HFFc6 (cell line): ENCODE data around the gene C3orf20. TPM values are rescaled to one million over a fixed set of nuclear protein-coding genes. Genes with fewer than 3 reads are reported as not detected.

Experiments
- DNase-seq: peaks from one replicate; pipeline ENCODE4 v3.0.0-alpha.2; 2018
- H3K27ac Mint-ChIP-seq: 2 replicates; pipeline ENCODE4 v1.8.0; 2020; ENCODE audit warnings: mild to moderate bottlenecking, mixed read lengths
- H3K27me3 Mint-ChIP-seq: 2 replicates; pipeline ENCODE4 v1.8.0; 2021; ENCODE audit warnings: mild to moderate bottlenecking, moderate library complexity, mixed read lengths; ENCODE audit not compliant: insufficient read depth
- H3K36me3 Mint-ChIP-seq: 2 replicates; pipeline ENCODE4 v1.8.0; 2021; ENCODE audit warnings: low read depth, mixed read lengths
- H3K4me1 Mint-ChIP-seq: 2 replicates; pipeline ENCODE4 v1.8.0; 2020; ENCODE audit warnings: low read depth, mixed read lengths
- H3K4me3 Mint-ChIP-seq: 2 replicates; pipeline ENCODE4 v1.8.0; 2020; ENCODE audit warnings: mild to moderate bottlenecking, moderate library complexity, mixed read lengths
- H3K9me3 Mint-ChIP-seq: 2 replicates; pipeline ENCODE4 v1.8.0; 2020; ENCODE audit warnings: mild to moderate bottlenecking, mixed read lengths
- total RNA-seq, 6 experiments: library from RNA; stranded (reverse); fragmentation: NEBNext Ultra II Directional; extraction: Animal tissue kit (Norgen Biotek cat#: 25700); gene quantifications; 2 replicates in 1 of 6; 3 replicates in 5 of 6; pipeline ENCODE4 v1.2.3, GENCODE V29; 2021
- TF ChIP-seq, protein P1 (sequence below): fragments of 200-600 bp; sonication (generic); IDR thresholded peaks from 2 replicates; pipeline ENCODE4 v1.5.0; 2021; ENCODE audit warnings: antibody characterized with exemption, mild to moderate bottlenecking

C3orf20 gene
- total RNA-seq, 6 experiments from 2014 or later: not detected

DNA sequence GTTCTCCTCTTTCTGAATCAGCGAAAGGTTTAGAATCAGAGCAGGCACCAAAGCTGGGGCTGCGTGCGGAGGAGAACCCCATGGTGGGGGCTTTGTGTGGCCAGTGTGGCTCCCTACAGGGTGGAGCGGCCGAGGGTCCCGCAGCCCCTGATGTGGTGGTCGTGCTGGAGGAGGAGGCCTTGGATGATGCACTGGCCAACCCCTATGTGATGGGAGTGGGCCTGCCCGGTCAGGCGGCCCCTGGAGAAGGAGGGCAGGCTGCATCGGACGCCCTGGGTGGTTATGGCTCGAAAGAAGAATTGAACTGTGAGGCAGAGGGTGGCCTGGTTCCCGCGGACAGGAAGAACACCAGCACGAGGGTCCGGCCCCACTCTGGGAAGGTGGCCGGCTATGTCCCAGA is 145.2 kb downstream of the C3orf20 start:
- TF ChIP-seq, protein P1, sequence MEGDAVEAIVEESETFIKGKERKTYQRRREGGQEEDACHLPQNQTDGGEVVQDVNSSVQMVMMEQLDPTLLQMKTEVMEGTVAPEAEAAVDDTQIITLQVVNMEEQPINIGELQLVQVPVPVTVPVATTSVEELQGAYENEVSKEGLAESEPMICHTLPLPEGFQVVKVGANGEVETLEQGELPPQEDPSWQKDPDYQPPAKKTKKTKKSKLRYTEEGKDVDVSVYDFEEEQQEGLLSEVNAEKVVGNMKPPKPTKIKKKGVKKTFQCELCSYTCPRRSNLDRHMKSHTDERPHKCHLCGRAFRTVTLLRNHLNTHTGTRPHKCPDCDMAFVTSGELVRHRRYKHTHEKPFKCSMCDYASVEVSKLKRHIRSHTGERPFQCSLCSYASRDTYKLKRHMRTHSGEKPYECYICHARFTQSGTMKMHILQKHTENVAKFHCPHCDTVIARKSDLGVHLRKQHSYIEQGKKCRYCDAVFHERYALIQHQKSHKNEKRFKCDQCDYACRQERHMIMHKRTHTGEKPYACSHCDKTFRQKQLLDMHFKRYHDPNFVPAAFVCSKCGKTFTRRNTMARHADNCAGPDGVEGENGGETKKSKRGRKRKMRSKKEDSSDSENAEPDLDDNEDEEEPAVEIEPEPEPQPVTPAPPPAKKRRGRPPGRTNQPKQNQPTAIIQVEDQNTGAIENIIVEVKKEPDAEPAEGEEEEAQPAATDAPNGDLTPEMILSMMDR: no peak
- Mint-ChIP-seq H3K27ac (no peak overlapping the region), H3K4me1 (no peaks in the 10 kb centered on the region), H3K27me3 (peaks cover 37% of the 10 kb centered on the region), H3K36me3 (no peaks in the 10 kb centered on the region), H3K9me3 (no peaks in the 10 kb centered on the region), H3K4me3 (no peak overlapping the region)
- no peak for DNase-seq

DNA sequence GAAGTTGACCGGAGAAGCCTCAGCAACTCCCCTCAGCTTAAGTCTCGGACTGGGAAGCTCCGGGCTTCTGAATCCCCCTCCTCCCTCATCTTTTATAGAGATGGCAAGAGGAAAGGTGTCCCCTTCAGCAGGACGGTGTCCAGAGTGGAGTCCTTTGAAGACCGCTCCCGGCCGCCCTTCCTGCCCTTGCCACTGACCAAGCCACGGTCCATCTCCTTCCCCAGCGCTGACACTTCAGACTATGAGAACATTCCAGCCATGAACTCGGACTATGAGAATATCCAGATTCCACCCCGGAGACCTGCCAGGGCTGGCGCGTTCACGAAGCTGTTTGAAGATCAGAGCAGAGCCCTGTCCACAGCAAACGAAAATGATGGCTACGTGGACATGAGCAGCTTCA is 146.2 kb downstream of the C3orf20 start:
- no peak for DNase-seq
- Mint-ChIP-seq H3K36me3 (no peaks in the 10 kb centered on the region), H3K27ac (no peak overlapping the region), H3K27me3 (peaks cover 44% of the 10 kb centered on the region), H3K4me1 (no peaks in the 10 kb centered on the region), H3K9me3 (no peaks in the 10 kb centered on the region), H3K4me3 (no peak overlapping the region)
- TF ChIP-seq, protein P1: no peak

DNA sequence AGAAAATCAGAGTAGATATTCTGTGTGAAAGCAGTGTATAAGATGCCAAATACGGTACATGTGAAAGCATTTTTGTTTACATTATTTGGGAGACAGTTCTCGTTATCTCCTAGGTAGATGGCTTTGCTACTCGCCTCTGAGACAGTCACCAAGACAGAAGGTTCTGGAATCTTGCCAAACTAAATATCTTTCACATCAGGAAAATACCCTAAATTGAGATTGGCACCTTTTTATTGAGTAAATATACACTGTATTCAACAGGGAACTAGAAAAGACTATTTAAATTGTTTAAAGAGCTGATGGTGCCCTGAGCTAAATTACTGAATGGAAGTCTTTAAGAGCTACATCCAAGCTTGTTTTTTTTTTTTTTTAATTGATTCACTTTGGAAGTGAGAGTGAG is 147.2 kb downstream of the C3orf20 start:
- no peak overlapping the region for H3K27ac Mint-ChIP-seq
- no peaks in the 10 kb centered on the region for H3K36me3 Mint-ChIP-seq
- H3K27me3 Mint-ChIP-seq: peaks cover 44% of the 10 kb centered on the region
- no peak overlapping the region for H3K4me3 Mint-ChIP-seq
- no peaks in the 10 kb centered on the region for H3K9me3 Mint-ChIP-seq
- DNase-seq: no peak
- no peaks in the 10 kb centered on the region for H3K4me1 Mint-ChIP-seq
- TF ChIP-seq, protein P1: no peak

Other genes starting within 250 kb of the C3orf20 start
- gene GRIP2, start 134.8 kb upstream of the C3orf20 start, total RNA-seq: under 1 TPM in 4 of 6 experiments, not detected in 2; 0.05 to 0.25 (median 0.13) TPM
- 10 to 100 TPM in 5 of 6 experiments, 1 to 10 TPM in 1; 8.7 to 13.4 (median 10.5) TPM for gene CCDC174, start 23.4 kb upstream of the C3orf20 start, total RNA-seq
- gene FGD5, start 143.8 kb downstream of the C3orf20 start, total RNA-seq: not detected